GM19099 (cell line): ENCODE measurements around the gene NOTCH1.

Experiments
- POLR2A ChIP-seq: IDR thresholded peaks from 3 replicates; pipeline ENCODE4 v1.6.1; 2011; ENCODE audit warnings: low read depth; ENCODE audit not compliant: insufficient read length; ENCODE audit errors: extremely low read depth

The NOTCH1 gene

GRCh38 chr9:136521537-136521936, 24.3 kb downstream of the NOTCH1 start:
- no peak for TF ChIP-seq POLR2A

DNA sequence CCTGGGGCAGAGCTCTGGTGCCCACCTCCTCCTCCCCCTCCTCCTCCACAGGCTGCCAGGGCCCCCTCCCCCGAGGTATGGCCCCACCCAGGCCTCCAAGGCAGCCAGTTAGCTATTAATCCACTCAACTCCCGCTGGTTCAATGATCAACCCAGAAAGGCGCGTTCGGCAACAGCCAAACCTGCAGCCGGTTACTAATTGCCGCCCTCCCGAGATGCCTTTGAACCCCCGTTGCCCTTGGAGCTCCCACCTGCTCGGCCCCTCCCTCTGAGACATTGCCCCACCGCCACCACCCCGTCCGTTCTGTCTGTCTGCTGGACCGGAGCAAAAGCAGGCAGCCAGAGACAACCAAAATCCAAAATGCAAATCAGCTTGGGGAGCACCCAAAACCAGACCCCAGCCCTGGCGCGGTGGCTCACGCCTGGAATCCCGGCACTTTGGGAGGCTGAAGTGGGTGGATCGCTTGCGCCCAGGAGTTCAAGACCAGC, 25.8 kb downstream of the NOTCH1 start:
- TF ChIP-seq POLR2A = no peak

DNA sequence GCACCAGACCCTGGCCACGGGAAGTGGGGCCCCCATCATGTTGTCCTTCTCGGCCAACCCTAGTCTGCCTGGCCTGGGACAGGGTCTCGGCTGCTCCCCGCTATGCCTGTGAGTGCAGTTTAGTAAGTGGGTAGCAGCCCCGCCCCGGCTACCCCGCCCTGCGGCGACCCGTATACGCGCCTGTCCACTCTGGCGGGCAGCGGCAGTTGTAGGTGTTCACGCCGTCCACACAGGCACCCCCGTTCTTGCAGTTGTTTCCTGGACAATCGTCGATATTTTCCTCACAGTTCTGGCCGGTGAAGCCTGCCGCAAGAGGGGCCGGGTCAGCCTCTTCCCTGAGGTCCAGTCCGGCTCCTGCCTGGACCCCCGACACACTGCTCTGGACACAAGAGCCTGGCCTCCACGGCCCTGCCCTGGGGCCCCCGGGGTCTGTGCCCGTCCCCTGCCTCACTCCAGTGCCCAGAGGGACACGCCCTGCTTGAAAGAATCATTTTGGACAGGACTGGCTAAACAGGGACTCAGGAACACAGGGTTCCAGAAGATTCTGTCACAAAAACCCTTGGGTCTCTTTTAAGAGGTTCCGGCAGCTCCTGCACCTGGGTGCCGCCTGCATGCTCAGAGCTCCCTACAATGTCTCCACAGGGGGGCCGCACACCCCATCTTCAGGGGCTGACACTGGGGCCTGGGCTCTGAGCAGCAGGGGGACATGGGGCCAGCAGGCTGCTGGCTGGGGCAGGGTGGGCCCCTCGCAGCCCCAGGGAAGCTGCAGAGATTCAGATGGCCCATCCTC, 26.4 kb downstream of the NOTCH1 start:
- no peak for TF ChIP-seq POLR2A

GRCh38 chr9:136518623-136519022, 27.2 kb downstream of the NOTCH1 start:
- TF ChIP-seq POLR2A = no peak

DNA sequence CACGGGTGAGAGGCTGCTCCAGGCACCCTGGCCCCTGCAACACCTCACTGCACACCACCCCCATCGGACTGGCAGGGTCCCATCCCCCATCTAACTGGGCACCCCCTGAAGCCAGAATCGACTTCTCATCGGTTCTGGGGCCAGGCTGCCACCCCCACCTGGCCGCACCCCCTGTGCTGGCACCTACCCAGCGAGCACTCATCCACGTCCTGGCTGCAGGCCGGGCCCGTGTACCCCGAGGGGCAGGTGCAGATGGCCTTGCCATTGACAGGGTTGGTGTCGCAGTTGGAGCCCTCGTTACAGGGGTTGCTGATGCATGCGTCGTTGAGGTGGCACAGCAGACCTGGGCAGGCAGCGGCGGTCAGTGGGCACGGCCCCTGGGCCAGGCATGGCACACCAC, 27.9 kb downstream of the NOTCH1 start:
- TF ChIP-seq POLR2A = no peak

DNA sequence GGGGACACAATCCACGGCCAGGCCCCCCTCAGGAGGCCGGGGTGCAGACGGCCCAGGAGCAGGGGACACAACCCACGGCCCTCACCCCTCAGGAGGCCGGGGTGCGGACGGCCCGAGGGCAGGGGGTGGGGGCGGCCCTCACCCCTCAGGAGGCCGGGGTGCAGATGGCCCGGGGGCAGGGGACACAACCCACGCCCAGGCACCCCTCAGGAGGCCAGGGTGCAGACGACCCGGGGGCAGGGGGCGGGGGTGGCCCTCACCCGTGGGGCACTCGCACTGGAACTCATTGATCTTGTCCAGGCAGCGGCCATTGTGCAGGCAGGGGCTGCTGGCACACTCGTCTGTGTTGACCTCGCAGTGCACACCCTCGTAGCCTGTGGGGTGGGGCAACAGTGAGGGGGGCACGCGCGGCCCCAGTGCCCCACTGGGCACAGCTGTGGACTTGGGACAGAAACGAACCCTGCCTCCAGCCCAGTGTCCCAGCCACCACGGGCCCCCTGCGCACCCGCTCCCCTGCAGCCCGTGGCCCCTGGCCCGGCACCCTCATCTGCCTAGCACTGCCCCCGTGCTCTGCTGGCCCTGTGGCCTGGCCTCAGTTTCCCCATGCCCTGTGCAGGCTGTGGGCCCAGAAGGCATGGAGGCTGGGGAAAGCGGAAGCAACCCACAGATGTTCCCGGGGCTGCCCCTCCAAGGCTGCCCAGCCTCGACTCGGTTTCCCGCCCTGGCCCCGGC, 28.7 kb downstream of the NOTCH1 start:
- TF ChIP-seq POLR2A = no peak

GRCh38 chr9:136516191-136516654, 29.6 kb downstream of the NOTCH1 start:
- TF ChIP-seq POLR2A = no peak

GRCh38 chr9:136515276-136515675, 30.6 kb downstream of the NOTCH1 start:
- TF ChIP-seq POLR2A = no peak

GRCh38 chr9:136514022-136514714, 31.7 kb downstream of the NOTCH1 start:
- no peak for TF ChIP-seq POLR2A

GRCh38 chr9:136513191-136513590, 32.7 kb downstream of the NOTCH1 start:
- no peak for TF ChIP-seq POLR2A

DNA sequence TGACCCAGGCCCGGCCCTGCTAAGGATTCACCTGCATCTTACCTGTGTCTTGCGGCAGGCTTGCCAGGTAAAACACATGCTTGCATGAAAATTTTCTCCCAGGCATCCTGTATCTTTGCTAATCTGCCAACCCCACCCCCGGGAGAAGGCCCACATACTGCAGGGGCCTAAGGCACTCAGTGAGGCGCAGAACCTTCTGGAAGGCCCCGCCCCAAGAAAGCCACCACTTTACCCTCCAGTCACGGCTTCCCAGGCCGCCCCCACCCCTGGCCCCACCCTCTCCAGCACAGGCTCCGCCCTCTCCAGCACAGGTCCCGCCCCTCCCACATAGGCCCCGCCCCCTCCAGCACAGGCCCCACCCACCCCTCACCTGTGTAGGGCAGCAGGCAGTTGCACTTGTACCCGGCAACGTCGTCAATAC, 33.2 kb downstream of the NOTCH1 start:
- no peak for TF ChIP-seq POLR2A

GRCh38 chr9:136511670-136512592, 33.9 kb downstream of the NOTCH1 start:
- TF ChIP-seq POLR2A = no peak

DNA sequence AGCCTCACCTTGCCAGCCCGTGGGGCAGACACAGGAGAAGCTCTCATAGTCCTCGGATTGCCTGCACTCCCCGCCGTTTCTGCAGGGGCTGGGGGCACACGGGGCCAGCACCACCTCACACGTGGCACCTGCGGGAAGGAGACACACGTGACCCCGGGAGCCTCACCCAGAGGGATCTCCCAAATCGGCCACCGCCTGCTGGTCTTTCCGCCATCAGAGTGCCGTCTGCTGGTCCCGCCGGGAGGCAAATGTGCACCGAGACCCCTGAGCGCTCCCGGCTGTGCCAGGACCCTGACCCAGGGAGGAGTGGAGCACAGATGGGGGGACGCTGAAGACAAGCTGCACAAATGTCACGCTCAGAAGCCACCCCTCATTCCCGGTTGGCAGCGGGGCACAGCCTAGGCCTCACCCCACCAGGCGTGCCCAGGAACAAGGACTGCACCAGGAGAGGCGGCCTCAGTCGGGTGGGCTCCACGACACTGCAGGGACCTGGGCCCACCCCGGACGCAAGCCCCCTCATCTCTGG, 34.6 kb downstream of the NOTCH1 start:
- TF ChIP-seq POLR2A = no peak

DNA sequence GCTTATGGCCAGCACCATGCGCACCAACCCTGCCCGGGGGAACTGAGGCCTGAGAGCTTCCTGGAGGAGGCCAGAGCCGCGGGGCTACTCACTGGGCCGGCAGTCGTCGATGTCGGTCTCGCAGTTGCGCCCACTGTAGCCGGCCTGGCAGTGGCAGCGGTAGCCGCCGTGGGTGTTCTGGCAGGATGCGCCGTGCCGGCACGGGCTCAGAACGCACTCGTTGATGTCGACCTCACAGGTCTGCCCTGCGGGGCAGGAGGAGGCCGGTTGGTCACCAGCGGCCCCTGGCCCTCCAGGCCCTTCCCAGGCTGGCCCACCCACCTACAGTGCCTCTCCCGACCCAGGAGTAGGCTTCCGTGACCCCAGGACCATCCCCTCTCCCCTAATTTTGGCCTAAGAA, 35.3 kb downstream of the NOTCH1 start:
- no peak for TF ChIP-seq POLR2A
